ENCODE results near the gene AMN. TPM values are rescaled to one million over a fixed set of nuclear protein-coding genes. Genes with fewer than 3 reads are reported as not detected.

AMN gene
- total RNA-seq, 5 donors from 2014 or later (not counting 1 experiment from before 2014, with no cell fraction given): 5.2 to 15.0 (median 8.4) TPM

DNA sequence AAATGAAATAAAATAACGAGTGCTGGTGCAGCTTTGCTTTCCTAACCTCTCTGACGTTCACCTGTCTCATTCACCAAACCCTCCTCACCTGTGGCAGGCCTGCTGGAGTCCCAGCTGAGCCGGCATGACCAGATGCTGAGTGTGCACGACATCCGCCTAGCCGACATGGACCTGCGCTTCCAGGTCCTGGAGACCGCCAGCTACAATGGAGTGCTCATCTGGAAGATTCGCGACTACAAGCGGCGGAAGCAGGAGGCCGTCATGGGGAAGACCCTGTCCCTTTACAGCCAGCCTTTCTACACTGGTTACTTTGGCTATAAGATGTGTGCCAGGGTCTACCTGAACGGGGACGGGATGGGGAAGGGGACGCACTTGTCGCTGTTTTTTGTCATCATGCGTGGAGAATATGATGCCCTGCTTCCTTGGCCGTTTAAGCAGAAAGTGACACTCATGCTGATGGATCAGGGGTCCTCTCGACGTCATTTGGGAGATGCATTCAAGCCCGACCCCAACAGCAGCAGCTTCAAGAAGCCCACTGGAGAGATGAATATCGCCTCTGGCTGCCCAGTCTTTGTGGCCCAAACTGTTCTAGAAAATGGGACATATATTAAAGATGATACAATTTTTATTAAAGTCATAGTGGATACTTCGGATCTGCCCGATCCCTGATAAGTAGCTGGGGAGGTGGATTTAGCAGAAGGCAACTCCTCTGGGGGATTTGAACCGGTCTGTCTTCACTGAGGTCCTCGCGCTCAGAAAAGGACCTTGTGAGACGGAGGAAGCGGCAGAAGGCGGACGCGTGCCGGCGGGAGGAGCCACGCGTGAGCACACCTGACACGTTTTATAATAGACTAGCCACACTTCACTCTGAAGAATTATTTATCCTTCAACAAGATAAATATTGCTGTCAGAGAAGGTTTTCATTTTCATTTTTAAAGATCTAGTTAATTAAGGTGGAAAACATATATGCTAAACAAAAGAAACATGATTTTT lies 17.1 kb upstream of the AMN start:
- ChIA-PET CTCF (interaction anchor here in 1 of 2 donors (0.7 kb wide), 1 partner anchor 414 kb away, joined by 5 read pairs; no protein-coding TSS in a partner anchor), POLR2A (no interaction called here)
- no peak for DNase-seq
- H3K9me3 Mint-ChIP-seq: no peaks in the 10 kb centered on the region
- no peaks in the 10 kb centered on the region for H3K27me3 Mint-ChIP-seq
- no peaks in the 10 kb centered on the region for H3K27me3 ChIP-seq (replicated peaks in 1 of 2; ENCODE audit: control insufficient read depth in 2 of 2, extremely low read depth in 1 of 2, insufficient read depth in 2 of 2, low read length in 1 of 2)
- peaks cover 31% of the 10 kb centered on the region for H3K36me3 Mint-ChIP-seq
- H3K9me3 ChIP-seq: no peaks in the 10 kb centered on the region
- no peak for ATAC-seq (replicated peaks in 1 of 4)
- peaks cover 10 to 23% (median 12%) of the 10 kb centered on the region in 3 donors for H3K4me1 Mint-ChIP-seq
- no peak overlapping the region for H3K4me3 Mint-ChIP-seq
- WGBS (ENCODE audit: insufficient coverage): 96% methylated on average over 23 of the region's 38 CpGs
- H3K27ac ChIP-seq (ENCODE audit: low read length): no peak overlapping the region
- H3K4me3 ChIP-seq (ENCODE audit: control insufficient read depth in 1 of 2, extremely low read depth in 1 of 2, low read length in 1 of 2): no peak overlapping the region
- H3K36me3 ChIP-seq (ENCODE audit: control insufficient read depth in 2 of 2, extremely low read depth in 1 of 2, insufficient read depth in 1 of 2, low read length in 1 of 2): peaks cover 27 to 52% of the 10 kb centered on the region in 2 donors
- H3K4me1 ChIP-seq (ENCODE audit: control insufficient read depth in 1 of 2, extremely low read depth in 1 of 2, insufficient read depth in 2 of 2, low read length in 2 of 2): peaks cover 6 to 19% of the 10 kb centered on the region in 2 experiments
- peak overlapping the region in 1 of 2 donors; percentile 65 for H3K27ac Mint-ChIP-seq

DNA sequence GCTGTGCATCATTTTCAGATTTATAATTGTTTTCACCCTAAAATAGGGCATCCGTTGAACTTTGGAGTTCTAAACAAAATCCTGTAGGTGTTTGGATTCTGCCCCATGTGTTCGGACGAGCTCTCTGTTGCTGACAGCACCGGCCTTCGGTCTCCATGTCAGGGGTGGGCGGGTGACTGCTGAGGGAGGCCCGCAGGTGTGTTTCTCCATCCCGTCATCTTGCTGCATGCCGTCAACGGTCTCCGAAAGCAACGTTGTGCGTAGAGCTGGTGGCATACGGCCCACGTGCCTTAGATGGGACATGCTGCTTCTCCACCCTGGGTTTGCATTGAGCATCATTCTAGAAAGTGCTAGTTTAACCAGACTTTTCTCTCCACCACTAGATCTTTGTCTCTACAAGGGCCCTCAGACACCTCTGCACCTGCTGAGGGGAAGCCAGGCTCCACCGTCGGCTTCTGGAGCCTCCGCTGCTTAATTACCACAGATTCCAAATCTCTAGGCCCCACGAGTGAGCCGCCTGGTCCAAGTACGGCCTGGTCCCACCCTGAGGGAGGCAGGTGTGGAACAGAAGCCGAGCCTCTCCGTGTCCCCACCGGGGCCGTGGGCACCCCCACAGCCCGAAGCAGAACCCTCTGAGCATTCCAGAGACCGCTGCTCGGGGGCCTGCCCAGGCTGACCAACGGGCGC lies 15.7 kb upstream of the AMN start:
- DNase-seq (no peak), ATAC-seq (replicated peaks in 1 of 4) (no peak)
- ChIA-PET CTCF (no interaction called here), POLR2A (no interaction called here)
- H3K4me1 Mint-ChIP-seq: peaks cover 0 to 11% (median 0%) of the 10 kb centered on the region in 3 donors
- WGBS (ENCODE audit: insufficient coverage): 97% methylated on average over 30 of the region's 30 CpGs
- H3K27me3 ChIP-seq (replicated peaks in 1 of 2; ENCODE audit: control insufficient read depth in 2 of 2, extremely low read depth in 1 of 2, insufficient read depth in 2 of 2, low read length in 1 of 2): no peaks in the 10 kb centered on the region
- H3K27me3 Mint-ChIP-seq: no peaks in the 10 kb centered on the region
- peaks cover 26 to 54% of the 10 kb centered on the region in 2 donors for H3K36me3 ChIP-seq (ENCODE audit: control insufficient read depth in 2 of 2, extremely low read depth in 1 of 2, insufficient read depth in 1 of 2, low read length in 1 of 2)
- H3K36me3 Mint-ChIP-seq: peaks cover 37% of the 10 kb centered on the region
- peaks cover 0 to 7% of the 10 kb centered on the region in 2 experiments for H3K4me1 ChIP-seq (ENCODE audit: control insufficient read depth in 1 of 2, extremely low read depth in 1 of 2, insufficient read depth in 2 of 2, low read length in 2 of 2)
- H3K9me3 Mint-ChIP-seq: no peaks in the 10 kb centered on the region
- no peak overlapping the region for H3K27ac ChIP-seq (ENCODE audit: low read length)
- H3K27ac Mint-ChIP-seq: no peak overlapping the region
- H3K9me3 ChIP-seq: no peaks in the 10 kb centered on the region
- no peak overlapping the region for H3K4me3 Mint-ChIP-seq
- no peak overlapping the region for H3K4me3 ChIP-seq (ENCODE audit: control insufficient read depth in 1 of 2, extremely low read depth in 1 of 2, low read length in 1 of 2)

DNA sequence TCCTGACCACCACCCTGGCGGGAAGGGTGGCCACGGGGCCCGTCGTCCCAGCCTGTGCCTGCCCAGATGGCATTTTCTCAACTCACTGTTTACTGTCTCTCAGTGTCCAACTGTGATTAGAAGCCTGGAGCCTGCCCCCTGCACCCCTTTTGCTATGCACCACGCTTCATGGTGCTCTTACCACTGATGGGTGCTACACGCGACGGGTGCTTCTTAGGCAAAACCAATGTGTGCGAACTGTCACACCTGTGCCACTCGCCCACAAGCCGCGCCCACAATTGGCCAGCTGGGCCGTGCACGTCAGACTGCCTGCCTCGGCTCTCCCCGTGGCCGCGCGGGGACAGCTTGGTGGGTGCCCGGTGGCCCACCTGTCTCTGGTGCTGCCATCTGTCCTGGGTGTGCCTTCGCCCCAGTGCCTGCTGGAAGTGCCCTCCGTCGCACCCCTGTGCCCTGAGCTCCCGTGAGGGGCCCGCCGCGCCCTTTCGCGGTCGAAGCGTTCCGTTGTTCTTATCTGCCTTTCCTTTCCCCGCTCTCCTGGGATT lies 15.1 kb upstream of the AMN start:
- H3K4me1 ChIP-seq (ENCODE audit: control insufficient read depth in 1 of 2, extremely low read depth in 1 of 2, insufficient read depth in 2 of 2, low read length in 2 of 2): peaks cover 0 to under 1% of the 10 kb centered on the region in 2 experiments
- H3K27me3 ChIP-seq (replicated peaks in 1 of 2; ENCODE audit: control insufficient read depth in 2 of 2, extremely low read depth in 1 of 2, insufficient read depth in 2 of 2, low read length in 1 of 2): no peaks in the 10 kb centered on the region
- H3K9me3 ChIP-seq: no peaks in the 10 kb centered on the region
- H3K36me3 Mint-ChIP-seq: peaks cover 37% of the 10 kb centered on the region
- no peak overlapping the region for H3K4me3 Mint-ChIP-seq
- WGBS (ENCODE audit: insufficient coverage): 96% methylated on average over 29 of the region's 33 CpGs
- peaks cover 27 to 50% of the 10 kb centered on the region in 2 donors for H3K36me3 ChIP-seq (ENCODE audit: control insufficient read depth in 2 of 2, extremely low read depth in 1 of 2, insufficient read depth in 1 of 2, low read length in 1 of 2)
- POLR2A ChIA-PET: no interaction called here
- no peaks in the 10 kb centered on the region for H3K9me3 Mint-ChIP-seq
- no peak overlapping the region for H3K27ac Mint-ChIP-seq
- no peak for ATAC-seq (replicated peaks in 1 of 4)
- no peaks in the 10 kb centered on the region for H3K27me3 Mint-ChIP-seq
- H3K27ac ChIP-seq (ENCODE audit: low read length): no peak overlapping the region
- CTCF ChIA-PET: no interaction called here
- DNase-seq: peak in 1 of 35 experiments; percentile 17
- peaks cover 0 to 8% (median 0%) of the 10 kb centered on the region in 3 donors for H3K4me1 Mint-ChIP-seq
- H3K4me3 ChIP-seq (ENCODE audit: control insufficient read depth in 1 of 2, extremely low read depth in 1 of 2, low read length in 1 of 2): no peak overlapping the region

DNA sequence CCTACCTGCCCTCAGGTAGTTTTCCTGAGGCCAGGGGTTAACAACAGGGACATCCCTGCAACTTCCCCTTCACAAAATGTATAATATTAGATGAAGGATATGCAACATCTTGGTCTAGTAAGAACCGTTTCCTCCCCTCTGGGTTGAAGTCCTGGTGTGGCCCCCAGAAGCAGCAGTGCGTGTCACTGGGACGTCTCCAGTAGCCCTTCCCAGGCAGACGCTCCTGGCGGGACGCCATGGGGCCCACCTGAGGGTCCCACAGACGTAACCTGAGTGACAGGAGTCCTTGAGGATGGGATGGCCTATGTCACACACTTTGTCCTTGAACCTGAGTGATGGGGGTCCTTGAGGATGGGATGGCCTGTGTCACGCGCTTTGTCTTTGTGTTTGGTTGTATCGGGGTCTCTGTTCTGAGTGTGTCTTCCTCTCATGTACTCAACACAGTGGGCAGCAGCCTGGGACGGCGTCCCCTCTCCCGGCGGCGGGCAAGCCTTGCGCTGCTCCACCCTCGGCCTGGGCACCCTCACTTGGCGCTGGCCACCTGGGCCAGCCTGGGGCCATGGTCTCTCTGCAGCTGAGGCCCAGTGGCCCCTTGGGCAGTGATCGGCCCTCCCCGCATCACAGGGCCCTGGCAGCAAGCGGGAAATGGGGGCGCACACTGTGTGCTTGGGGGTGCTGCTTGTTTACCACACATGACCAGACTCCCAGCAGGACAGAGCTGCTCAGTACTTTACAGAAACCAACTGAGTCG lies 14.3 kb upstream of the AMN start:
- ChIA-PET POLR2A (no interaction called here), CTCF (no interaction called here)
- WGBS (ENCODE audit: insufficient coverage): 98% methylated on average over 20 of the region's 23 CpGs
- DNase-seq (no peak), ATAC-seq (replicated peaks in 1 of 4) (no peak)
- Mint-ChIP-seq H3K36me3 (peaks cover 32% of the 10 kb centered on the region), H3K9me3 (no peaks in the 10 kb centered on the region), H3K4me1 (peaks cover 0 to 2% (median 0%) of the 10 kb centered on the region in 3 donors), H3K27ac (no peak overlapping the region), H3K27me3 (no peaks in the 10 kb centered on the region), H3K4me3 (no peak overlapping the region)
- H3K9me3 ChIP-seq: no peaks in the 10 kb centered on the region
- H3K4me1 ChIP-seq (ENCODE audit: control insufficient read depth in 1 of 2, extremely low read depth in 1 of 2, insufficient read depth in 2 of 2, low read length in 2 of 2): no peaks in the 10 kb centered on the region
- H3K36me3 ChIP-seq (ENCODE audit: control insufficient read depth in 2 of 2, extremely low read depth in 1 of 2, insufficient read depth in 1 of 2, low read length in 1 of 2): peaks cover 26 to 42% of the 10 kb centered on the region in 2 donors
- H3K4me3 ChIP-seq (ENCODE audit: control insufficient read depth in 1 of 2, extremely low read depth in 1 of 2, low read length in 1 of 2): no peak overlapping the region
- H3K27me3 ChIP-seq (replicated peaks in 1 of 2; ENCODE audit: control insufficient read depth in 2 of 2, extremely low read depth in 1 of 2, insufficient read depth in 2 of 2, low read length in 1 of 2): no peaks in the 10 kb centered on the region
- H3K27ac ChIP-seq (ENCODE audit: low read length): no peak overlapping the region

DNA sequence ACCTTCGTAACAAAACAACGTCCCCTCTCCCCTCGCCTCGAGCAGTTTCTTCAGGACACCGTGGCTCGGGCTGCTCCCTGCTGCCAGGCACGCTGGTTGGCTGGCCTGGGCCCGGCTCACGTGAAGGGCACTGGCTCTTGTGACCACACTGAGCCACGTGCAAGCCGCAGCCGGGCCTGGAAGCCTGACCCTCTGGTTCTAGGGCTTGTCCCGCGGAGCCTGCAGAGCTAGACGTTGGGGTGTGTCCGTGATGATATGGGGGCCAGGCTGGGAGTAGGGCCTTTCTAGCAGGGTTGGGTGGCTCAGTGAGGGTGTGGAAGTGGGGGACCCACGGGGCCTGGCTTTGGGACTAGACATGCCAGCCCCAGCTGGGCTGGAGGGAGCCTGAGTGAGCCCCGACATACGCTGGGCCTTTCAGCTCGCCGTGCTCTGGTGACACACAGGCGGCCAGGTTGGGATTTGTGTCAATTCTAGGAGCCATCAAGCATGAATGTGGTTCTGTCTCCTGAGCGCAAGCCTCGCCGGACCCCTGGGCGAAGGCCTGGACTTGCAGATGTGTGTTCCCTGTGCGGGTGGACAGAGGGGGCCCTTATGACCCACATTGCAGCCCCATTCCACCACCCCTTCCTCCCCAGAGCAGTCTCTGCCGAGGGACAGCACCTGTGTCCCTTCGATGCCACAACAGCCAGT lies 13.6 kb upstream of the AMN start:
- H3K4me3 ChIP-seq (ENCODE audit: control insufficient read depth in 1 of 2, extremely low read depth in 1 of 2, low read length in 1 of 2): no peak overlapping the region
- H3K36me3 ChIP-seq (ENCODE audit: control insufficient read depth in 2 of 2, extremely low read depth in 1 of 2, insufficient read depth in 1 of 2, low read length in 1 of 2): peaks cover 24 to 35% of the 10 kb centered on the region in 2 donors

More for the DNA sequence above, 13.6 kb upstream of the AMN start:
- no peak overlapping the region for H3K4me3 Mint-ChIP-seq
- no peak for ATAC-seq (replicated peaks in 1 of 4)
- CTCF ChIA-PET: no interaction called here
- Histone ChIP-seq H3K4me1 (ENCODE audit: control insufficient read depth in 1 of 2, extremely low read depth in 1 of 2, insufficient read depth in 2 of 2, low read length in 2 of 2) (no peaks in the 10 kb centered on the region), H3K9me3 (no peaks in the 10 kb centered on the region), H3K27ac (ENCODE audit: low read length) (no peak overlapping the region), H3K27me3 (replicated peaks in 1 of 2; ENCODE audit: control insufficient read depth in 2 of 2, extremely low read depth in 1 of 2, insufficient read depth in 2 of 2, low read length in 1 of 2) (no peaks in the 10 kb centered on the region)
- POLR2A ChIA-PET: no interaction called here
- H3K27me3 Mint-ChIP-seq: no peaks in the 10 kb centered on the region
- no peak overlapping the region for H3K27ac Mint-ChIP-seq
- 97% methylated on average over 26 of the region's 29 CpGs for WGBS (ENCODE audit: insufficient coverage)
- no peak for DNase-seq
- no peaks in the 10 kb centered on the region for H3K4me1 Mint-ChIP-seq
- no peaks in the 10 kb centered on the region for H3K9me3 Mint-ChIP-seq
- peaks cover 27% of the 10 kb centered on the region for H3K36me3 Mint-ChIP-seq

Measured in T-cell (primary cell).